GM23248 (cell line): Measurements from ENCODE around the gene JPT1.

ENCODE experiments used
- EZH2 ChIP-seq: fragments of 200-600 bp; sonication (generic); IDR thresholded peaks from 2 replicates; pipeline ENCODE4 v1.6.1; 2018; ENCODE audit warnings: antibody characterized with exemption, mild to moderate bottlenecking; ENCODE audit not compliant: insufficient read depth, poor library complexity, severe bottlenecking
- EZH2phosphoT487 ChIP-seq: fragments of 200-600 bp; sonication (generic); IDR thresholded peaks from 2 replicates; pipeline ENCODE4 v1.6.1; 2018; ENCODE audit warnings: antibody characterized with exemption, moderate library complexity, mild to moderate bottlenecking, low read depth; ENCODE audit not compliant: insufficient read depth

- TF ChIP-seq EZH2phosphoT487 (no peak), EZH2 (no peak)
These were observed 21.3 kb downstream of the JPT1 start for GRCh38 chr17:75133001-75133400.
